Psoas muscle (tissue), 8 donors: Measurements from ENCODE around the gene IPO4. TPM values are rescaled to one million over a fixed set of nuclear protein-coding genes. Genes with fewer than 3 reads are reported as not detected.
"Not testable (repeated sequence)": the region's sequence is repeated elsewhere in the genome, so short reads cannot be mapped to it uniquely, and the experiment has no call there.

ENCODE experiments used
- ATAC-seq, 4 donors: fragments of 200-7000 bp; cut with Tn5 transposase; one replicate each; pipeline ENCODE4 v1.9.1; 2020; ENCODE audit warnings: moderate library complexity in 3 of 4, mild to moderate bottlenecking in 2 of 4
- DNase-seq, 2 donors: peaks; one replicate each; pipeline ENCODE4 v3.0.0-alpha.2; 2020
- H3K27ac ChIP-seq: fragments of 200-600 bp; one replicate; pipeline ENCODE4 v1.8.0; 2022
- H3K27me3 ChIP-seq, 3 donors: fragments of 200-600 bp in 1 of 3; one replicate each; pipeline versions ENCODE4 v1.6.1 to v1.8.0; 2013 to 2022; ENCODE audit warnings: low read length in 2 of 3, mild to moderate bottlenecking in 2 of 3, moderate library complexity in 1 of 3; ENCODE audit not compliant: insufficient read depth in 3 of 3
- H3K36me3 ChIP-seq, 2 donors: fragments of 200-600 bp in 1 of 2; one replicate each; pipeline versions ENCODE4 v1.6.1 to v1.8.0; 2013 to 2022; ENCODE audit warnings: low read depth in 1 of 2, mild to moderate bottlenecking in 1 of 2, moderate library complexity in 1 of 2; ENCODE audit not compliant: insufficient read depth in 1 of 2
- H3K4me1 ChIP-seq: fragments of 200-600 bp; one replicate; pipeline ENCODE4 v1.8.0; 2022
- H3K4me3 ChIP-seq: fragments of 200-600 bp; one replicate; pipeline ENCODE4 v1.8.0; 2022; ENCODE audit warnings: mild to moderate bottlenecking
- H3K9me3 ChIP-seq: fragments of 200-600 bp; one replicate; pipeline ENCODE4 v1.8.0; 2022
- WGBS, 3 donors: extraction: QIAGEN DNeasy Blood & Tissue Kit; methylation state at CpG; one replicate each; pipeline versions ENCODE4 v1.1.6 to v1.1.7; 2013; 5-methylcytosine and 5-hydroxymethylcytosine counted together
- intact Hi-C, 2 donors: fragments of 100-400 bp; cut with DNase I; formaldehyde crosslinking; loops; one replicate each; pipeline versions ENCODE4 v1.11.0 to v1.14.2; 2022
- polyA plus RNA-seq, 3 donors: library from polyadenylated mRNA; stranded (reverse); fragments of 200-250 nt; gene quantifications; one replicate each; pipeline ENCODE4 v1.2.3, GENCODE V29; 2013
- total RNA-seq, 4 donors: library from RNA; stranded (reverse); fragmentation: NEBNext Ultra II Directional in 2 of 4; extraction: Animal tissue kit (Norgen Biotek cat#: 25700) in 2 of 4; gene quantifications; one replicate each; pipeline versions ENCODE4 v1.2.1 to v1.2.4, GENCODE V29; 2021 to 2023
- TF ChIP-seq, protein P1 (sequence below): fragments of 200-600 bp; IDR thresholded peaks from one replicate; pipeline ENCODE4 v1.8.0; 2022; ENCODE audit warnings: antibody characterized with exemption
- donor health status: healthy with polysubstance abuse.
- donor health status: DM: no; HTN: no; CAD: no; lungs with moderate emphysema.
- donor health status: Bipolar disorder and iron deficiency.
- donor health status: healthy.
- donor health status: DM: yes; HTN: yes; CAD: no.
- donor health status: DM: no; HTN: no; CAD: no.
- donor health status: DM: no; HTN: no; CAD: no.
- donor health status: DM: yes; HTN: yes; CAD: no.

IPO4 gene
- total and polyA plus RNA-seq, 7 donors = 28.8 to 99.7 (median 62.4) TPM

- Histone ChIP-seq H3K4me1 (no peaks in the 10 kb centered on the region), H3K36me3 (peaks cover 5 to 50% of the 10 kb centered on the region in 2 donors), H3K4me3 (no peak overlapping the region), H3K27me3 (no peaks in the 10 kb centered on the region), H3K27ac (no peak overlapping the region), H3K9me3 (no peaks in the 10 kb centered on the region)
- no peak for ATAC-seq
- 86 to 91% (median 91%) methylated on average over 7 of the region's 7 CpGs for WGBS, 3 donors
- no peak for DNase-seq
- intact Hi-C loops = no loop called here
- TF ChIP-seq, protein P1, sequence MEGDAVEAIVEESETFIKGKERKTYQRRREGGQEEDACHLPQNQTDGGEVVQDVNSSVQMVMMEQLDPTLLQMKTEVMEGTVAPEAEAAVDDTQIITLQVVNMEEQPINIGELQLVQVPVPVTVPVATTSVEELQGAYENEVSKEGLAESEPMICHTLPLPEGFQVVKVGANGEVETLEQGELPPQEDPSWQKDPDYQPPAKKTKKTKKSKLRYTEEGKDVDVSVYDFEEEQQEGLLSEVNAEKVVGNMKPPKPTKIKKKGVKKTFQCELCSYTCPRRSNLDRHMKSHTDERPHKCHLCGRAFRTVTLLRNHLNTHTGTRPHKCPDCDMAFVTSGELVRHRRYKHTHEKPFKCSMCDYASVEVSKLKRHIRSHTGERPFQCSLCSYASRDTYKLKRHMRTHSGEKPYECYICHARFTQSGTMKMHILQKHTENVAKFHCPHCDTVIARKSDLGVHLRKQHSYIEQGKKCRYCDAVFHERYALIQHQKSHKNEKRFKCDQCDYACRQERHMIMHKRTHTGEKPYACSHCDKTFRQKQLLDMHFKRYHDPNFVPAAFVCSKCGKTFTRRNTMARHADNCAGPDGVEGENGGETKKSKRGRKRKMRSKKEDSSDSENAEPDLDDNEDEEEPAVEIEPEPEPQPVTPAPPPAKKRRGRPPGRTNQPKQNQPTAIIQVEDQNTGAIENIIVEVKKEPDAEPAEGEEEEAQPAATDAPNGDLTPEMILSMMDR = no peak
These were observed 15.8 kb upstream of the IPO4 start for GRCh38 chr14:24204163-24205146.

DNA sequence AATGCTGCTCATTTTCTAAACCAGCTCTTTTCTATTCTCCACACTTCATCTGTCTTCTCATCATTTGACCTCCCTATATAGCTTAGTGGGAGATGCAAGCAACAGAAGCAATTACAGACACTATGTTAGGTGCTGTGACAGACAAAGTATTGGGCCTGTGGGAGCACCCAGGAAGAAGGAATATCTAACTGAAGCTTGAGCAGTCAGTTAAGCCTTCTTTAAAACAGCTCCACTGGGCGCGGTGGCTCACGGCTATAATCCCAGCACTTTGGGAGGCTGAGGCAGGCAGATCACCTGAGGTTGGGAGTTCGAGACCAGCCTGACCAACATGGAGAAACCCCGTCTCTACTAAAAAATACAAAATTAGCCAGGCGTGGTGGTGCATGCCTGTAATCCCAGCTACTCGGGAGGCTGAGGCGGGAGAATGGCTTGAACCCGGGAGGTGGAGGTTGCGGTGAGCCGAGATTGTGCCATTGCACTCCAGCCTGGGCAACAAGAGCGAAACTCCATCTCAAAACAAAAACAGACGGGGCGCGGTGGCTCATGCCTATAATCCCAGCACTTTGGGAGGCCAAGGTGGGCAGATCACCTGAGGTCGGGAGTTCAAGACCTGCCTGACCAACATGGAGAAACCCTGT is 14.8 kb upstream of the IPO4 start:
- peaks cover 5 to 48% of the 10 kb centered on the region in 2 donors for H3K36me3 ChIP-seq
- intact Hi-C loops, H3K9me3 ChIP-seq, DNase-seq, H3K27ac ChIP-seq, H3K4me3 ChIP-seq, H3K27me3 ChIP-seq, H3K4me1 ChIP-seq, ATAC-seq: not testable (repeated sequence)
- 96 to 97% (median 97%) methylated on average over 13 to 16 of the region's 16 CpGs for WGBS, 3 donors

DNA sequence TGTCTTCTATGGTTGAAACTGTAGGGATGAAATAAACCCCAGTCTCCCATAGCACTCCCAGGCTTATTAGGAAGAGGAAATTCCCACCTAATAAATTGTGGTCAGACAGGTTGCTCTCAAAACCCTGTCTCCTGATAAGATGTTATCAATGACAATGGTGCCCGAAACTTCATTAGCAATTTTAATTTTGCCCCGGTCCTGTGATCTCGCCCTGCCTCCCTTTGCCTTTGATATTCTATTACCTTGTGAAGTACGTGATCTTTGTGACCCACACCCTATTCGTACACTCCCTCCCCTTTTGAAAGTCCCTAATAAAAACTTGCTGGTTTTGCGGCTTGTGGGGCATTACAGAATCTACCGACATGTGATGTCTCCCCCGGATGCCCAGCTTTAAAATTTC is 13.9 kb upstream of the IPO4 start:
- DNase-seq = not testable (repeated sequence)
- 83 to 90% (median 86%) methylated on average over 8 of the region's 8 CpGs for WGBS, 3 donors

GRCh38 chr14:24198814-24199524 is 10.4 kb upstream of the IPO4 start:
- ATAC-seq (no peak), DNase-seq (no peak)
- no peaks in the 10 kb centered on the region for H3K9me3 ChIP-seq
- H3K4me1 ChIP-seq = peaks cover 22% of the 10 kb centered on the region
- no peak overlapping the region for H3K27ac ChIP-seq
- H3K4me3 ChIP-seq = no peak overlapping the region
- intact Hi-C loops = no loop called here
- 83 to 85% (median 85%) methylated on average over 7 of the region's 7 CpGs for WGBS, 3 donors
- TF ChIP-seq, protein P1 = no peak
- no peaks in the 10 kb centered on the region for H3K27me3 ChIP-seq
- H3K36me3 ChIP-seq = peaks cover 2 to 19% of the 10 kb centered on the region in 2 donors

More for the DNA sequence above, 13.9 kb upstream of the IPO4 start:
- H3K36me3 ChIP-seq = peaks cover 5 to 39% of the 10 kb centered on the region in 2 donors
- H3K4me3 ChIP-seq, H3K9me3 ChIP-seq, ATAC-seq, H3K4me1 ChIP-seq, H3K27ac ChIP-seq, intact Hi-C loops, H3K27me3 ChIP-seq: not testable (repeated sequence)

- DNase-seq (no peak), ATAC-seq (no peak)
- WGBS, 3 donors = 93 to 98% (median 94%) methylated on average over 2 of the region's 2 CpGs
- intact Hi-C loops = no loop called here
- no peaks in the 10 kb centered on the region for H3K27me3 ChIP-seq
- peak overlapping the region; percentile 96 for H3K27ac ChIP-seq
- H3K36me3 ChIP-seq = peaks cover 0 to 27% of the 10 kb centered on the region in 2 donors
- peak overlapping the region; percentile 89 for H3K4me3 ChIP-seq
- no peaks in the 10 kb centered on the region for H3K9me3 ChIP-seq
- TF ChIP-seq, protein P1 = no peak
- H3K4me1 ChIP-seq = peaks cover 22% of the 10 kb centered on the region
These were observed 8.4 kb upstream of the IPO4 start for GRCh38 chr14:24197056-24197450.
